ENCODE measurements around the gene GARIN1A. TPM values are rescaled to one million over a fixed set of nuclear protein-coding genes. Genes with fewer than 3 reads are reported as not detected.
"Not testable (repeated sequence)": the region's sequence is repeated elsewhere in the genome, so short reads cannot be mapped to it uniquely, and the experiment has no call there.

Gene GARIN1A
- total and polyA plus RNA-seq, 2 of the 8 experiments (the other 6 are each of a cell fraction or from before 2014, with no cell fraction given): 0.34 TPM; not detected in 1

GRCh38 chr7:128627124-128627523, 45.0 kb upstream of the GARIN1A start:
- H3K4me3 ChIP-seq (ENCODE audit: extremely low read depth in 1 of 4, insufficient read depth in 2 of 4, low read depth in 3 of 4, low read length in 4 of 4); H2AFZ ChIP-seq (ENCODE audit: low read length); H4K20me1 ChIP-seq (replicated peaks in 1 of 2; ENCODE audit: control insufficient read depth in 1 of 2, insufficient read depth in 2 of 2, low read length in 2 of 2); H2BK15ac ChIP-seq (ENCODE audit: low read length); DNase-seq (ENCODE audit: low read depth in 1 of 2, low spot score in 2 of 2); H2BK20ac ChIP-seq (ENCODE audit: low read length); H4K8ac ChIP-seq (ENCODE audit: extremely low read depth, insufficient read depth, low read length); H3K4ac ChIP-seq (replicated peaks; ENCODE audit: insufficient read length, low read depth, low read length); H3K56ac ChIP-seq (replicated peaks; ENCODE audit: insufficient read length, low read depth, low read length); H3K27me3 ChIP-seq (replicated peaks in 1 of 4; ENCODE audit: control insufficient read depth in 3 of 4, extremely low read depth in 1 of 4, insufficient read depth in 3 of 4, low read length in 3 of 4); POLR2A ChIA-PET (ENCODE audit: partially characterized antibody); H3K79me1 ChIP-seq (ENCODE audit: low read depth, low read length); H3K4me2 ChIP-seq (ENCODE audit: insufficient read depth in 1 of 2, low read depth in 2 of 2, low read length in 2 of 2); H3K23ac ChIP-seq (ENCODE audit: insufficient read length); H2BK5ac ChIP-seq (ENCODE audit: low read depth, low read length); H4K5ac ChIP-seq (ENCODE audit: insufficient read length, low read depth, low read length); H3K18ac ChIP-seq (ENCODE audit: extremely low read depth, low read length); H4K91ac ChIP-seq (replicated peaks; ENCODE audit: insufficient read length, low read length); H3K27ac ChIP-seq (ENCODE audit: low read depth, low read length); FAIRE-seq; H2AK5ac ChIP-seq (ENCODE audit: low read depth, low read length); H3K9me3 ChIP-seq (ENCODE audit: insufficient read depth in 2 of 2, low read depth in 1 of 2, low read length in 1 of 2); H3K4me1 ChIP-seq (replicated peaks in 1 of 4; ENCODE audit: control insufficient read depth in 3 of 4, insufficient read depth in 4 of 4, low read length in 3 of 4); H3K14ac ChIP-seq (ENCODE audit: insufficient read length); H2BK12ac ChIP-seq (ENCODE audit: low read depth, low read length); CTCF ChIA-PET (ENCODE audit: partially characterized antibody); H3K79me2 ChIP-seq (ENCODE audit: control insufficient read depth in 1 of 2, insufficient read depth in 2 of 2, low read length in 2 of 2); H2BK120ac ChIP-seq (replicated peaks; ENCODE audit: low read depth, low read length); H3K23me2 ChIP-seq (ENCODE audit: low read depth, low read length); H3K9ac ChIP-seq (replicated peaks in 1 of 4; ENCODE audit: extremely low read depth in 1 of 4, low read depth in 3 of 4, low read length in 3 of 4): not testable (repeated sequence)
- peaks cover 2 to 39% (median 17%) of the 10 kb centered on the region in 4 experiments for H3K36me3 ChIP-seq (ENCODE audit: control insufficient read depth in 2 of 4, insufficient read depth in 4 of 4, low read length in 3 of 4)
- 100% methylated on average over 2 of the region's 2 CpGs; no CpG with 5 or more reads in 1 of the 2 experiments for WGBS, 2 experiments (ENCODE audit: extremely low coverage in 1 of 2, insufficient coverage in 1 of 2, insufficient read length in 1 of 2, insufficient replicate concordance in 2 of 2, low coverage in 1 of 2, low lambda C conversion rate in 2 of 2, missing lambda C conversion rate in 1 of 2)

GRCh38 chr7:128633915-128634314, 38.2 kb upstream of the GARIN1A start:
- H3K14ac ChIP-seq (ENCODE audit: insufficient read length); H3K4ac ChIP-seq (replicated peaks; ENCODE audit: insufficient read length, low read depth, low read length); H4K20me1 ChIP-seq (replicated peaks in 1 of 2; ENCODE audit: control insufficient read depth in 1 of 2, insufficient read depth in 2 of 2, low read length in 2 of 2); H2AK5ac ChIP-seq (ENCODE audit: low read depth, low read length); H3K9ac ChIP-seq (replicated peaks in 1 of 4; ENCODE audit: extremely low read depth in 1 of 4, low read depth in 3 of 4, low read length in 3 of 4); H2BK12ac ChIP-seq (ENCODE audit: low read depth, low read length); H3K23ac ChIP-seq (ENCODE audit: insufficient read length); H3K27ac ChIP-seq (ENCODE audit: low read depth, low read length); H3K4me2 ChIP-seq (ENCODE audit: insufficient read depth in 1 of 2, low read depth in 2 of 2, low read length in 2 of 2); DNase-seq (ENCODE audit: low read depth in 1 of 2, low spot score in 2 of 2); H4K91ac ChIP-seq (replicated peaks; ENCODE audit: insufficient read length, low read length); H2BK5ac ChIP-seq (ENCODE audit: low read depth, low read length); H3K56ac ChIP-seq (replicated peaks; ENCODE audit: insufficient read length, low read depth, low read length); H3K23me2 ChIP-seq (ENCODE audit: low read depth, low read length); H4K8ac ChIP-seq (ENCODE audit: extremely low read depth, insufficient read depth, low read length); CTCF ChIA-PET (ENCODE audit: partially characterized antibody); H3K79me1 ChIP-seq (ENCODE audit: low read depth, low read length); H2BK20ac ChIP-seq (ENCODE audit: low read length); H3K4me1 ChIP-seq (replicated peaks in 1 of 4; ENCODE audit: control insufficient read depth in 3 of 4, insufficient read depth in 4 of 4, low read length in 3 of 4); H3K27me3 ChIP-seq (replicated peaks in 1 of 4; ENCODE audit: control insufficient read depth in 3 of 4, extremely low read depth in 1 of 4, insufficient read depth in 3 of 4, low read length in 3 of 4); H2BK15ac ChIP-seq (ENCODE audit: low read length); H3K9me3 ChIP-seq (ENCODE audit: insufficient read depth in 2 of 2, low read depth in 1 of 2, low read length in 1 of 2); H2AFZ ChIP-seq (ENCODE audit: low read length); H3K4me3 ChIP-seq (ENCODE audit: extremely low read depth in 1 of 4, insufficient read depth in 2 of 4, low read depth in 3 of 4, low read length in 4 of 4); H4K5ac ChIP-seq (ENCODE audit: insufficient read length, low read depth, low read length); POLR2A ChIA-PET (ENCODE audit: partially characterized antibody); H2BK120ac ChIP-seq (replicated peaks; ENCODE audit: low read depth, low read length); H3K18ac ChIP-seq (ENCODE audit: extremely low read depth, low read length); FAIRE-seq; H3K79me2 ChIP-seq (ENCODE audit: control insufficient read depth in 1 of 2, insufficient read depth in 2 of 2, low read length in 2 of 2): not testable (repeated sequence)
- peaks cover 2 to 25% (median 14%) of the 10 kb centered on the region in 4 experiments for H3K36me3 ChIP-seq (ENCODE audit: control insufficient read depth in 2 of 4, insufficient read depth in 4 of 4, low read length in 3 of 4)
- WGBS, 2 experiments (ENCODE audit: extremely low coverage in 1 of 2, insufficient coverage in 1 of 2, insufficient read length in 1 of 2, insufficient replicate concordance in 2 of 2, low coverage in 1 of 2, low lambda C conversion rate in 2 of 2, missing lambda C conversion rate in 1 of 2): 97% methylated on average over 3 of the region's 3 CpGs; no CpG with 5 or more reads in 1 of the 2 experiments

Measured in H1 (cell line).